Skin of body (tissue), 2 donors: ENCODE measurements around the gene SNX30. TPM values are rescaled to one million over a fixed set of nuclear protein-coding genes. Genes with fewer than 3 reads are reported as not detected.

Experiments
- DNase-seq: peaks from one replicate; lab custom pipeline; 2025; lab: John Stamatoyannopoulos, UW
- total RNA-seq: library from RNA; depleted of rRNA; stranded (reverse); fragments of >200 nt; gene quantifications from one replicate; pipeline ENCODE4 v1.2.3, GENCODE V29; 2014

The SNX30 gene
- total RNA-seq, 1 donor from 2014 or later: 13.3 TPM

- DNase-seq: peak; percentile 30
These were observed 666 bp downstream of the SNX30 start for GRCh38 chr9:112751056-112751795.

GRCh38 chr9:112752334-112753125, 2.0 kb downstream of the SNX30 start:
- DNase-seq: no peak

GRCh38 chr9:112753725-112754124, 3.2 kb downstream of the SNX30 start:
- no peak for DNase-seq

GRCh38 chr9:112754578-112754977, 4.0 kb downstream of the SNX30 start:
- DNase-seq: no peak

- no peak for DNase-seq
These were observed 4.5 kb downstream of the SNX30 start for GRCh38 chr9:112755016-112755427.

- DNase-seq: no peak
These were observed 5.1 kb downstream of the SNX30 start for GRCh38 chr9:112755675-112756074.

- DNase-seq: no peak
These were observed 6.8 kb downstream of the SNX30 start for GRCh38 chr9:112757282-112757883.

GRCh38 chr9:112757940-112758339, 7.4 kb downstream of the SNX30 start:
- no peak for DNase-seq

GRCh38 chr9:112760821-112761220, 10.3 kb downstream of the SNX30 start:
- DNase-seq: no peak

GRCh38 chr9:112761912-112762655, 11.5 kb downstream of the SNX30 start:
- DNase-seq: no peak

GRCh38 chr9:112762726-112763518, 12.4 kb downstream of the SNX30 start:
- DNase-seq: no peak

GRCh38 chr9:112764344-112764743, 13.8 kb downstream of the SNX30 start:
- DNase-seq: no peak

GRCh38 chr9:112764837-112765236, 14.3 kb downstream of the SNX30 start:
- DNase-seq: no peak

- DNase-seq: no peak
These were observed 14.7 kb downstream of the SNX30 start for GRCh38 chr9:112765281-112765680.

GRCh38 chr9:112771359-112772214, 21.0 kb downstream of the SNX30 start:
- DNase-seq: peak; percentile 11

GRCh38 chr9:112772215-112772509, 21.6 kb downstream of the SNX30 start:
- DNase-seq: no peak

- no peak for DNase-seq
These were observed 22.0 kb downstream of the SNX30 start for GRCh38 chr9:112772551-112772950.

GRCh38 chr9:112774006-112774996, 23.7 kb downstream of the SNX30 start:
- no peak for DNase-seq

- no peak for DNase-seq
These were observed 27.4 kb downstream of the SNX30 start for GRCh38 chr9:112777914-112778313.
